Ramos (cell line): ENCODE results near the gene PDCL2.
"Not testable (repeated sequence)": the region's sequence is repeated elsewhere in the genome, so short reads cannot be mapped to it uniquely, and the experiment has no call there.

Experiments used
- in situ Hi-C: fragments of 300-500 bp; cut with MboI; formaldehyde crosslinking; loops from one replicate; pipeline ENCODE4 v1.14.3; 2022; ENCODE audit warnings: low sequenced_read_pairs; ENCODE audit not compliant: unreplicated experiment

Gene PDCL2

DNA sequence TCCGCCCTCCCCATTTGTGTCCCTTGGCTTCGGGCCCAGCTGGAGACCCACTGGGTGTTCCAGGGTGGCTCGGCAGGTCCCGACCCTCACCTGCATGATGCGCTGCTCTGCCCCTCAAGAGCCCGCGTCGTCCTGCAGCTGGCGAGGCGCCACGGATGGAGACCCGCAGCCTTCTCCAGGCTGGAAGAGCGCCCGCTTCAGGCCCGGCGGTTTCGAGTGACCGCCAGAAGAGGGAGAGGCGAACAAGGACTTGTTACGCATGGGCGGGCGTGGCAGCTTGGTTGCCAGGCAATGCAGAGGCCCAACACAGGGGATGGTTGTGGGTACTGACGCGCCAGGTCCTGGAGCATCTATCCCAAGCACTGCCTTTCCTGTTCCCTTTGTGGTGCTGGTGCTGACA, at the start of gene PDCL2:
Gene PDCL2, minus strand, starts transcription at position 232 of the 400 bp plus-strand sequence. Its CDS starts 136 bp downstream, at position 96.
- in situ Hi-C loops = no loop called here

DNA sequence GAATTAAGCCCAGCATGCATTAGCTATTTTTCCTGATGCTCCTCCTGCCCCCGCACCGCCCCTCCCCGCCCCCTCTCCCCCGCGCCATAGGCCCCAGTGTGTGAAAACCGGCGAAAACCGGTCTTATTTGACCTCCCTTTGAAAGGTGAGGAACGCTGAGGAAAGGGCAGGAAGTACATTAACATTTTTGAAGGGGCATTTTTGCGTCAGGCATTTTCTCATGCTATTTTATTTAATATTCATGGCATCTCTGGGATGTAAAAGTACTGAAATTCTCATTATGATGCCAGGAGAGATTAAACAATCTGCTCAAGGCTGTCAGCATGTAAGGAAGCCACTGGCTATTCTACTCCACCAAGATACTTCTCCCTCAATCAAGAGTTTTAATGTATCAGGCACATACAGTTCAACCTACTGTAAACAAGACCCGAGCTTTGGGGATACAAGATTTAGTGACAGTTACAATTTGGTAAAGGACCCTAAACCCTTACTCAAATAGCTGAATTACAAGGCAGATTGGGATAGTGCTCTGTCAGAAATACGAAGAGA, 45.3 kb upstream of the PDCL2 start:
- in situ Hi-C loops = no loop called here

DNA sequence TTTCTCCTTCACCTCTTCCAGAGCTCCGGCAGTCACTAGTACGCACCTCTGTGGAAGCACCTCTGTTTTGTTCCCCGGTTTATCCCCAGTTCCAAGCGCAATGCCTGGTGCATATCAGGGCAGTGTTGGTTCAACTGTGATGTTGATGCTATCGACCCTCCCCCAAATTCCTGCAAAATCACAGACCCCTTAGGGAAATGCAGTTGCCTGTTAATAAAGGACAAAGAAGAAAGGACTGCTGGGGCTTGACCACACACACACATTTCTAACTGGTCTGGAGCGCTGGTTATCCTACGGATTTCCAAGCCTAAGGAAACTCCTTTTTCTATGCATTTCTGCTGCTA, 44.6 kb upstream of the PDCL2 start:
- in situ Hi-C loops = no loop called here

- in situ Hi-C loops = no loop called here
These were observed 44.0 kb upstream of the PDCL2 start, which contains the start of gene NMU for GRCh38 chr4:55635741-55636655. Gene NMU, minus strand, starts transcription at chr4:55636298. Its CDS starts 106 bp downstream, at chr4:55636192.

DNA sequence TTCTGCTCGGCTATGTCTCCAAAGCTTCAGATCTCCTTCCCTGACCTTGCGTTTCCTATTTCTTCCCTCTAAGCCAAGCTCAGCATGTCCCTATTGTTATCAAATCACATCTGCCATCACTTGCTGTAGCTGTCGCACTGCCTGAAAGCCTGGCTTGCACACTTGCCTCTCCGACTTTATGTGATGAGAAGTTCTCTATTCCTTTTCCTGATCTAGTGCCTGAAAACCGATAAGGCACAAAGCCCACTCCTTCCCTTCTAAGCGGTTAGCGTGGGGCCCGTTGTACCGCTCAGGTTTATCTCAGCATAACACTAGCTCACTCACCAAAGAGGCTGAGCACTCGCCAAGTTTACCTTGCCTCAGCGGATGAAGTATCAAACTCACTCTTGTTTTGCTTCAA, 43.2 kb upstream of the PDCL2 start:
- in situ Hi-C loops = no loop called here

- in situ Hi-C loops = no loop called here
These were observed 42.5 kb upstream of the PDCL2 start for GRCh38 chr4:55634417-55635128.

- in situ Hi-C loops = no loop called here
These were observed 41.9 kb upstream of the PDCL2 start for GRCh38 chr4:55633903-55634302.

- in situ Hi-C loops = no loop called here
These were observed 33.8 kb upstream of the PDCL2 start for GRCh38 chr4:55625835-55626234.

- in situ Hi-C loops = not testable (repeated sequence)
These were observed 32.0 kb upstream of the PDCL2 start for GRCh38 chr4:55624063-55624462.

DNA sequence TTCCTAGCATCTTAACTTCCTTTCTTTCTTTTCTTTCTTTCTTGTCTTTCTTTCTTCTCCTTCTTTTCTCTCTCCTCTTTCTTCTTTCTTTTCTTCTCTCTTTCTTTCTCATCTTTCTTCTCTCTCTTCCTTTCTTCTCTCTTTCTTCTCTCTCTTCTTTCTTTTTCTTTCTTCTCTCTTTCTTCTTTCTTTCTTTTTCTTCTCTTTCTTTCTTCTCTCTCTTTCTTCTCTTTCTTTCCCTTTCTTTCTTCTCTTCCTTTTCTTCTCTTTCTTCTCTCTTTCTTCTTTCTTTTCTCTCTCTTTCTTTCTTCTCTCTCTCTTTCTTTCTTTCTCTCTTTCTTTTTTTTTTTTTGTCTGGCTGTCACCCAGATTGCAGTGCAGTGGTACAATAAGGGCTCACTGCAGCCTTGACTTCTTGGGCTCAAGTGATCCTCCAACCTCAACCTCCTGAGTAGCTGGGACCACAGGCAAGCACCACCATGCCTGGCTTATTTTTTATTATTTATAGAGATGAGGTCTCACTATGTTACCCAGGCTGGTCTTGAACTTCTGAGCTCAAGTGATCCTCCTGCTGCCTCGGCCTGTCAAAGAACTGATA, 26.6 kb upstream of the PDCL2 start:
- in situ Hi-C loops = no loop called here

DNA sequence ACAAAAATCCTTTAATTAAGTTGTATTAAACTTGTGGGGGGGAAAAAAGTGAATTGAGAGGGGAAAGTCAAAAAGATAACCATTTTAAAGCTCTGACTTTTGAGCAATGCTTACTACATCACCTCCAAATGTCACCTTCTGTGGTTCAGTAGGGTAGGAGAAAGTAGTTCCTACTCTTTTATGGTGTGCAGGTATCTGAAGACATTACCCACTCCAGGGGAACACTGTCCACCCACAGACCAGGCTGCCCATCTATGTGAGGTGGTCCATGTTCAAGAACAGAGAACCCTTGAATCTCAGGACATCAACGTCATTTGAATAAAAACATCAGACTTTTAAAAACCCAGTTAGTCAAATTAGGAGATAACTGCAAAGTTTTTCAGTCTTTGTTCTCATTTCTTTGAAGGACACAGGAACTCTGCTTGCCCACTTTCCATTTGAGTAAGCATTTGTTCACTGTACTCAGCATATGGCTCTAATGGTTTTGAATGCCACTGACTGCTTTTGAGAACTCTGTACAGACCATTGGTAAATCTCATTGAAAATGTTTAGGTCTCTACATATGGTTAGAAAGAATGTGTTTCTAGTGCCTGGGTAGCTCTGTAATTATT, 25.6 kb upstream of the PDCL2 start:
- in situ Hi-C loops = no loop called here

- in situ Hi-C loops = no loop called here
These were observed 23.0 kb upstream of the PDCL2 start for GRCh38 chr4:55615008-55615407.

DNA sequence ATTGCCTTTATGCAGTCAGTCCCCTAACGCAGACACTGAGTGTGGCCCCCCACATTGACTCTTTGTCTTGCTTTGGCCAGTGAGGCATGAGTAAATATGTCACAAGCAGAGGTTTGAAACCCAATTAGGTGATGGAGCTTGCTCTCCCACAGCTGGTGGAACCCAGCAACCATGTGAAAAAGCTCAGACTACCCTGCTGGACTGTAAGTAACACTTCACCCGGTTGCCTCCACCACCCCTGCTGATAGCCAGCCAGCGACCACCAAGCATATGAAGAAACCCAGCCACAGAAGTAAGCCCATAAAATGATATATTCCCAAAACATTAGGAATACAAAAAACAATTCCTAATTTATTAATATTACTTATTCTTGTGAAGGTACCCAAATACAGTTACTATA, 21.6 kb upstream of the PDCL2 start:
- in situ Hi-C loops = no loop called here

- in situ Hi-C loops = no loop called here
These were observed 20.3 kb upstream of the PDCL2 start for GRCh38 chr4:55612341-55612740.

- in situ Hi-C loops = no loop called here
These were observed 19.5 kb upstream of the PDCL2 start for GRCh38 chr4:55611358-55612059.

- in situ Hi-C loops = no loop called here
These were observed 18.3 kb upstream of the PDCL2 start for GRCh38 chr4:55610381-55610780.

- in situ Hi-C loops = no loop called here
These were observed 17.4 kb upstream of the PDCL2 start for GRCh38 chr4:55609393-55609866.

GRCh38 chr4:55608591-55608990, 16.5 kb upstream of the PDCL2 start:
- in situ Hi-C loops = no loop called here

GRCh38 chr4:55604996-55605395, 13.0 kb upstream of the PDCL2 start:
- in situ Hi-C loops = no loop called here

DNA sequence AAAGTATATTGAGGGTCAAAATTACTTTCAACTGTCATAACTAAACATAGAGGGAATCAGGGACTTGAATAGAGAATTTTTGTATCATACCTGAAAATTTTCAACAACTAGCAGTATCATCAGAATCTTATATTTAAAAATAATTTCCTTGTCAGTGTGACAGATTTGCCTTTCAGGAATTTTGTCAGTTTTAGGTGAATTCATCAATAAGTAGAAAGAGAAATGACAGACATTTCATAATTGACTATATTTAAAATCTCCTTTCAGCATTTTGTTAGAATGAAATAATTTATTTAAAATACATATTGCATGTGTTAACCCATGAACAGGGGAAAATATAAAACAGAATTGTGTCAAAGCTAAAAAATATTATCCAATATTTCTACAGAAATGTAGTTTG, 8.6 kb upstream of the PDCL2 start:
- in situ Hi-C loops = no loop called here
